ENCODE data around the gene SIGLEC11.

Gene SIGLEC11

GRCh38 chr19:49929121-49929610 is 31.8 kb downstream of the SIGLEC11 start, which contains the start of the genes ATF5 and NUP62 (continued):
- TF ChIP-seq ZNF518A (tag by site-specific recombination; conservative IDR thresholded peaks at IDR 0.05; ENCODE audit: low read depth) (0 out of 2 replicates have a peak, but pooled peaks have one; percentile 30), ZNF513 (tag by site-specific recombination; IDR thresholded peaks at IDR 0.05) (0 out of 2 replicates have a peak, but pooled peaks have one; percentile 5), OVOL3 (tag by site-specific recombination; IDR thresholded peaks at IDR 0.05) (peak; percentile 60; the same call in 1 of the 2 replicates), HOXC10 (CRISPR knock-in tag; IDR thresholded peaks at IDR 0.05) (peak; percentile 66; the same call in 1 of the 2 replicates), FEZF1 (tag by site-specific recombination; IDR thresholded peaks at IDR 0.05) (peak; percentile 41), ZNF600 (tag by site-specific recombination; IDR thresholded peaks at IDR 0.05) (no peak), ZSCAN5A (tag by site-specific recombination; IDR thresholded peaks at IDR 0.05) (peak; percentile 55; the same call in 1 of the 2 replicates), SP7 (tag by site-specific recombination; IDR thresholded peaks at IDR 0.05) (peak; percentile 79), MZF1 (tag by site-specific recombination; IDR thresholded peaks at IDR 0.05; ENCODE audit: borderline replicate concordance) (peak; percentile 68), ZFP69B (tag by site-specific recombination; IDR thresholded peaks at IDR 0.05) (peak; percentile 87), ZNF266 (tag by site-specific recombination; IDR thresholded peaks at IDR 0.05; ENCODE audit: low read depth) (no peak), BCL11B (tag by site-specific recombination; IDR thresholded peaks at IDR 0.05; ENCODE audit: low read depth) (peak; percentile 72; the same call in 1 of the 2 replicates), ZBTB7A (tag by site-specific recombination; IDR thresholded peaks at IDR 0.05; ENCODE audit: low read depth) (peak; percentile 40; the same call in 1 of the 2 replicates), ZNF560 (tag by site-specific recombination; IDR thresholded peaks at IDR 0.05; ENCODE audit: borderline replicate concordance) (no peak), ZNF639 (tag by site-specific recombination; IDR thresholded peaks at IDR 0.05) (peak; percentile 71), KLF9 (tag by site-specific recombination; IDR thresholded peaks at IDR 0.05; ENCODE audit: low read depth) (peak; percentile 55; the same call in 1 of the 2 replicates), ZBTB26 (tag by site-specific recombination; optimal IDR thresholded peaks at IDR 0.05) (peak; percentile 77), ZBTB20 (tag by site-specific recombination; IDR thresholded peaks at IDR 0.05) (peak; percentile 82; the same call in 1 of the 2 replicates), ZNF473 (tag by site-specific recombination; IDR thresholded peaks at IDR 0.05) (no peak), ZNF843 (tag by site-specific recombination; IDR thresholded peaks at IDR 0.05) (peak; percentile 55), ZXDB (tag by site-specific recombination; IDR thresholded peaks at IDR 0.05) (peak; percentile 92), ZFP41 (tag by site-specific recombination; IDR thresholded peaks at IDR 0.05; ENCODE audit: borderline replicate concordance) (peak; percentile 95; the same call in 1 of the 2 replicates), ZNF514 (tag by site-specific recombination; IDR thresholded peaks at IDR 0.05) (no peak), ZNF2 (tag by site-specific recombination; IDR thresholded peaks at IDR 0.05) (peak; percentile 77), GLIS1 (tag by site-specific recombination; IDR thresholded peaks at IDR 0.05) (peak; percentile 97), ZNF660 (tag by site-specific recombination; IDR thresholded peaks at IDR 0.05) (peak; percentile 92), ZBTB8A (tag by site-specific recombination; IDR thresholded peaks at IDR 0.05) (peak; percentile 89), HOXD13 (CRISPR knock-in tag; IDR thresholded peaks at IDR 0.05; ENCODE audit: borderline replicate concordance) (peak; percentile 39; the same call in 1 of the 2 replicates), ZNF324 (tag by site-specific recombination; IDR thresholded peaks at IDR 0.05) (peak; percentile 79; the same call in 1 of the 2 replicates)

Data from HEK293 (cell line).